Gastroesophageal sphincter (tissue), 3 donors: ENCODE measurements around the gene RAB21.

ENCODE experiments used
- CTCF ChIP-seq, 4 experiments: fragments of 200-600 bp in 2 of 4; fragments of 450-650 bp in 2 of 4; sonication (generic) in 1 of 4; IDR thresholded peaks; one replicate each; pipeline ENCODE4 v1.5.1; 2017 to 2019; ENCODE audit warnings: antibody characterized with exemption in 4 of 4, mild to moderate bottlenecking in 2 of 4, moderate library complexity in 2 of 4
- EP300 ChIP-seq: sonication (generic); formaldehyde crosslinking; IDR thresholded peaks from one replicate; pipeline ENCODE4 v1.6.1; 2017; ENCODE audit warnings: antibody characterized with exemption, mild to moderate bottlenecking
- POLR2A ChIP-seq, 2 donors: fragments of 450-650 bp; IDR thresholded peaks; one replicate each; pipeline ENCODE4 v1.6.1; 2017; ENCODE audit warnings: antibody characterized with exemption in 2 of 2, mild to moderate bottlenecking in 2 of 2, moderate library complexity in 1 of 2
- POLR2AphosphoS5 ChIP-seq: sonication (generic); formaldehyde crosslinking; IDR thresholded peaks from one replicate; pipeline ENCODE4 v1.6.1; 2017; ENCODE audit warnings: antibody characterized with exemption

- TF ChIP-seq POLR2A (IDR thresholded peaks at IDR 0.05) (no peak), CTCF (IDR thresholded peaks at IDR 0.05) (no peak), POLR2AphosphoS5 (no peak), EP300 (no peak)
Measured at GRCh38 chr12:71726548-71726947, 28.1 kb upstream of the RAB21 start.
